Astrocyte (in vitro differentiated cells and primary cell): ENCODE data around the gene SELL. TPM values are rescaled to one million over a fixed set of nuclear protein-coding genes. Genes with fewer than 3 reads are reported as not detected.
"Not testable (repeated sequence)": the region's sequence is repeated elsewhere in the genome, so short reads cannot be mapped to it uniquely, and the experiment has no call there.

Experiments
- DNase-seq: peaks from one replicate; pipeline ENCODE4 v3.0.0-alpha.2; 2010; ENCODE audit warnings: low read depth
- FAIRE-seq: peaks from 2 replicates; lab custom pipeline; 2011; peaks lifted over from hg19 to GRCh38; lab: Jason Lieb, UNC
- H2AFZ ChIP-seq: 2 replicates; pipeline ENCODE4 v1.6.0; 2012; ENCODE audit warnings: low read depth, low read length, inconsistent platforms
- H3K27ac ChIP-seq: 2 replicates; pipeline ENCODE4 v1.5.1; 2011; ENCODE audit warnings: low read depth, low read length, inconsistent platforms
- H3K27me3 ChIP-seq: 2 replicates; pipeline ENCODE4 v1.6.0; 2011; ENCODE audit warnings: low read length, inconsistent platforms; ENCODE audit not compliant: insufficient read depth
- H3K36me3 ChIP-seq: 2 replicates; pipeline ENCODE4 v1.5.1; 2011; ENCODE audit warnings: low read length, inconsistent platforms; ENCODE audit not compliant: insufficient read depth
- H3K4me1 ChIP-seq: 2 replicates; pipeline ENCODE4 v1.5.1; 2011; ENCODE audit warnings: low read length, inconsistent platforms; ENCODE audit not compliant: insufficient read depth
- H3K4me2 ChIP-seq: 2 replicates; pipeline ENCODE4 v1.6.0; 2012; ENCODE audit warnings: low read length, inconsistent platforms
- H3K4me3 ChIP-seq: 2 replicates; pipeline ENCODE4 v1.5.1; 2011; ENCODE audit warnings: low read depth, mild to moderate bottlenecking, low read length, inconsistent platforms; ENCODE audit not compliant: insufficient read depth
- H3K79me2 ChIP-seq: 2 replicates; pipeline ENCODE4 v1.6.0; 2012; ENCODE audit warnings: mild to moderate bottlenecking, low read length, inconsistent platforms; ENCODE audit not compliant: insufficient read depth
- H3K9ac ChIP-seq: 2 replicates; pipeline ENCODE4 v1.6.0; 2012; ENCODE audit warnings: mild to moderate bottlenecking, low read length, inconsistent platforms
- H3K9me3 ChIP-seq: 2 replicates; pipeline ENCODE4 v1.5.1; 2012; ENCODE audit warnings: low read depth, mild to moderate bottlenecking, low read length, inconsistent platforms; ENCODE audit not compliant: insufficient read depth
- H4K20me1 ChIP-seq: 2 replicates; pipeline ENCODE4 v1.6.0; 2012; ENCODE audit warnings: low read length, inconsistent platforms; ENCODE audit not compliant: insufficient read depth
- H3K27ac Mint-ChIP-seq: one replicate; pipeline ENCODE4 v1.8.0; 2021; ENCODE audit warnings: mild to moderate bottlenecking, mixed read lengths; ENCODE audit not compliant: unreplicated experiment
- H3K27me3 Mint-ChIP-seq: one replicate; pipeline ENCODE4 v1.8.0; 2021; ENCODE audit warnings: low read depth, mixed read lengths; ENCODE audit not compliant: unreplicated experiment
- H3K36me3 Mint-ChIP-seq: one replicate; pipeline ENCODE4 v1.8.0; 2021; ENCODE audit warnings: low read depth, mixed read lengths; ENCODE audit not compliant: unreplicated experiment
- H3K4me1 Mint-ChIP-seq: one replicate; pipeline ENCODE4 v1.8.0; 2021; ENCODE audit warnings: low read depth, mixed read lengths; ENCODE audit not compliant: unreplicated experiment
- H3K4me3 Mint-ChIP-seq: one replicate; pipeline ENCODE4 v1.8.0; 2021; ENCODE audit warnings: mild to moderate bottlenecking, moderate library complexity, mixed read lengths; ENCODE audit not compliant: unreplicated experiment
- H3K9me3 Mint-ChIP-seq: one replicate; pipeline ENCODE4 v1.8.0; 2021; ENCODE audit warnings: mild to moderate bottlenecking, mixed read lengths; ENCODE audit not compliant: unreplicated experiment
- CTCF ChIP-seq: IDR thresholded peaks from 2 replicates; pipeline ENCODE4 v1.5.1; 2011; ENCODE audit warnings: low read depth, mild to moderate bottlenecking, inconsistent platforms, low read length, moderate library complexity; ENCODE audit not compliant: insufficient read depth
- EZH2 ChIP-seq: IDR thresholded peaks from 2 replicates; pipeline ENCODE4 v1.6.1; 2012; ENCODE audit warnings: mild to moderate bottlenecking, low read length, inconsistent platforms; ENCODE audit not compliant: insufficient read depth
- total RNA-seq: library from RNA; stranded (reverse); gene quantifications from 2 replicates; pipeline ENCODE4 v1.2.1, GENCODE V29; 2021

The SELL gene
- total RNA-seq, 1 donor from 2014 or later: 0.54 TPM

- Mint-ChIP-seq H3K4me3 (no peak overlapping the region), H3K4me1 (no peaks in the 10 kb centered on the region), H3K27ac (no peak overlapping the region), H3K9me3 (no peaks in the 10 kb centered on the region), H3K27me3 (peaks cover 28% of the 10 kb centered on the region), H3K36me3 (no peaks in the 10 kb centered on the region)
- Histone ChIP-seq H2AFZ (no peak overlapping the region), H4K20me1 (no peaks in the 10 kb centered on the region), H3K4me3 (no peak overlapping the region), H3K9ac (no peak overlapping the region), H3K9me3 (no peaks in the 10 kb centered on the region), H3K27me3 (peaks cover 2% of the 10 kb centered on the region), H3K4me2 (no peak overlapping the region), H3K27ac (no peak overlapping the region), H3K4me1 (no peaks in the 10 kb centered on the region), H3K79me2 (no peaks in the 10 kb centered on the region), H3K36me3 (no peaks in the 10 kb centered on the region)
- no peak for DNase-seq
- no peak for FAIRE-seq
- no peak for TF ChIP-seq CTCF
- no peak for TF ChIP-seq EZH2
These were observed 20.9 kb downstream of the SELL start for GRCh38 chr1:169690489-169690888.

- peaks cover 17% of the 10 kb centered on the region for H3K27me3 Mint-ChIP-seq
- Histone ChIP-seq H3K9me3 (no peaks in the 10 kb centered on the region), H3K4me2 (no peak overlapping the region), H3K9ac (no peak overlapping the region), H3K36me3 (no peaks in the 10 kb centered on the region), H2AFZ (no peak overlapping the region), H3K4me3 (no peak overlapping the region), H4K20me1 (no peaks in the 10 kb centered on the region), H3K79me2 (no peaks in the 10 kb centered on the region), H3K27ac (no peak overlapping the region), H3K4me1 (no peaks in the 10 kb centered on the region), H3K27me3 (peaks cover 2% of the 10 kb centered on the region)
- no peak for TF ChIP-seq CTCF
- TF ChIP-seq EZH2: no peak
- H3K4me3 Mint-ChIP-seq: no peak overlapping the region
- no peaks in the 10 kb centered on the region for H3K36me3 Mint-ChIP-seq
- FAIRE-seq: no peak
- no peak for DNase-seq
- no peaks in the 10 kb centered on the region for H3K9me3 Mint-ChIP-seq
- no peak overlapping the region for H3K27ac Mint-ChIP-seq
- H3K4me1 Mint-ChIP-seq: no peaks in the 10 kb centered on the region
These were observed 22.0 kb downstream of the SELL start for GRCh38 chr1:169689395-169689794.

DNA sequence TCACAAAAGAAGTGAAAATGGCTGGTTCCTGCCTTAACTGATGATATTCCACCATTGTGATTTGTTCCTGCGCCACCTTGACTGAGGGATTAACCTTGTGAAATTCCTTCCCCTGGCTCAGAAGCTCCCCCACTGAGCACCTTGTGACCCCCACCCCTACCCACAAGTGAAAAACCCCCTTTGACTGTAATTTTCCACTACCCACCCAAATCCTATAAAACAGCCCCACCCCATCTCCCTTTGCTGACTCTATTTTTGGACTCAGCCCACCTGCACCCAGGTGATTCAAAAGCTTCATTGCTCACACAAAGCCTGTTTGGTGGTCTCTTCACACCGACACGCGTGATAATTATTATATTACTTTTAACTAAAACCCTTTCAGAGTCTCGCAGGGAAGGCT lies 23.0 kb downstream of the SELL start:
- not testable (repeated sequence) for H3K9me3 Mint-ChIP-seq, H2AFZ ChIP-seq, H3K27ac Mint-ChIP-seq, H3K27ac ChIP-seq, H3K4me1 ChIP-seq, H3K79me2 ChIP-seq, H3K9ac ChIP-seq, H3K36me3 Mint-ChIP-seq, H3K4me1 Mint-ChIP-seq, DNase-seq, H3K4me3 Mint-ChIP-seq, H3K4me3 ChIP-seq, H3K4me2 ChIP-seq, FAIRE-seq, H3K36me3 ChIP-seq, H3K9me3 ChIP-seq, H4K20me1 ChIP-seq, H3K27me3 ChIP-seq
- H3K27me3 Mint-ChIP-seq: peaks cover 15% of the 10 kb centered on the region
